ENCODE measurements around the gene KCTD10.

The KCTD10 gene

GRCh38 chr12:109477185-109477962, at the start of gene KCTD10, which contains the start of gene UBE3B:
Gene KCTD10 (minus strand): TSS chr12:109477300. CDS start chr12:109477262, 38 bp downstream.
Gene UBE3B (plus strand): TSS chr12:109477634. CDS start chr12:109483552, 5,918 bp downstream.
- DNase-seq: peak; percentile 87

GRCh38 chr12:109525279-109525585, 48.1 kb upstream of the KCTD10 start:
- DNase-seq: no peak

- no peak for DNase-seq
Measured at GRCh38 chr12:109524466-109525278, 47.6 kb upstream of the KCTD10 start.

- DNase-seq: no peak
Measured at GRCh38 chr12:109523504-109523903, 46.4 kb upstream of the KCTD10 start.

GRCh38 chr12:109523071-109523470, 46.0 kb upstream of the KCTD10 start:
- DNase-seq: no peak

- DNase-seq: no peak
Measured at GRCh38 chr12:109521831-109522230, 44.7 kb upstream of the KCTD10 start.

GRCh38 chr12:109519787-109520186, 42.7 kb upstream of the KCTD10 start:
- DNase-seq: no peak

GRCh38 chr12:109518820-109519665, 41.9 kb upstream of the KCTD10 start:
- peak; percentile 58 for DNase-seq

- DNase-seq: no peak
Measured at GRCh38 chr12:109517619-109518018, 40.5 kb upstream of the KCTD10 start.

GRCh38 chr12:109513977-109514376, 36.9 kb upstream of the KCTD10 start:
- DNase-seq: no peak

GRCh38 chr12:109513051-109513450, 36.0 kb upstream of the KCTD10 start:
- no peak for DNase-seq

- no peak for DNase-seq
Measured at GRCh38 chr12:109512608-109513007, 35.5 kb upstream of the KCTD10 start.

GRCh38 chr12:109510196-109510595, 33.1 kb upstream of the KCTD10 start:
- no peak for DNase-seq

- DNase-seq: no peak
Measured at GRCh38 chr12:109504068-109504467, 27.0 kb upstream of the KCTD10 start.

GRCh38 chr12:109503611-109504010, 26.5 kb upstream of the KCTD10 start:
- no peak for DNase-seq

GRCh38 chr12:109502332-109502731, 25.2 kb upstream of the KCTD10 start:
- DNase-seq: no peak

GRCh38 chr12:109501299-109501698, 24.2 kb upstream of the KCTD10 start:
- no peak for DNase-seq

- no peak for DNase-seq
Measured at GRCh38 chr12:109500406-109501185, 23.5 kb upstream of the KCTD10 start.

- no peak for DNase-seq
Measured at GRCh38 chr12:109497675-109498074, 20.6 kb upstream of the KCTD10 start.

GRCh38 chr12:109496306-109496705, 19.2 kb upstream of the KCTD10 start:
- no peak for DNase-seq

- DNase-seq: no peak
Measured at GRCh38 chr12:109495012-109495411, 17.9 kb upstream of the KCTD10 start.

GRCh38 chr12:109494348-109494881, 17.3 kb upstream of the KCTD10 start:
- no peak for DNase-seq

Measured in CD4-positive, alpha-beta T cell treated with Interleukin-17A for 1 hour (primary cell).